K562 (cell line): Measurements from ENCODE around the gene RLN2. TPM values are rescaled to one million over a fixed set of nuclear protein-coding genes. Genes with fewer than 3 reads are reported as not detected.

Source experiments
- ATAC-seq: fragments of 200-7000 bp; cut with Tn5 transposase; 3 replicates; pipeline ENCODE4 v1.9.1; 2020; ENCODE audit warnings: moderate library complexity
- BruUV-seq: library from RNA; stranded (reverse); fragments of 400-500 nt; replicated peaks from 2 replicates; lab custom pipeline; 2021; lab: Mats Ljungman, UMichigan
- CTCF ChIA-PET: fragments of 300-600 bp; formaldehyde crosslinking; extraction: SDS; loops from one replicate; lab custom pipeline; 2021; ENCODE audit warnings: low intra/inter-chr PET ratio; lab: Yijun Ruan, JAX
- POLR2A ChIA-PET: fragments of 300-600, 350-650 bp; sonication (Branson Sonifier 250); formaldehyde crosslinking; extraction: SDS; loops from one replicate; lab custom pipeline; 2021; ENCODE audit warnings: antibody characterized with exemption, inconsistent platforms; lab: Yijun Ruan, JAX
- DNase-seq, 4 experiments: peaks; one replicate each; pipeline versions ENCODE4 v3.0.0 to v3.0.0-alpha.2; 2011 to 2018; ENCODE audit warnings: low spot score in 3 of 4, mixed read lengths in 3 of 4; ENCODE audit errors: extremely low read depth in 1 of 4
- FAIRE-seq: peaks from 2 replicates; lab custom pipeline; 2011; peaks lifted over from hg19 to GRCh38; lab: Jason Lieb, UNC
- H2AFZ ChIP-seq: 2 replicates; pipeline ENCODE4 v1.6.0; 2011; ENCODE audit warnings: low read depth, low read length, control low read depth, inconsistent platforms
- H3K27ac ChIP-seq: fragments of 200-600 bp; 3 replicates; pipeline ENCODE4 v1.8.0; 2011; ENCODE audit warnings: low read depth, mild to moderate bottlenecking, control low read depth, inconsistent platforms, low read length, moderate library complexity, mixed read lengths; ENCODE audit errors: extremely low read depth
- H3K27me3 ChIP-seq, 2 experiments: fragments of 300-600 bp in 1 of 2; 2 replicates in 1 of 2; 3 replicates in 1 of 2; pipeline versions ENCODE4 v1.6.0 to v1.8.0; 2011; ENCODE audit warnings: inconsistent platforms in 2 of 2, low read length in 2 of 2, mild to moderate bottlenecking in 1 of 2, mixed read lengths in 1 of 2, moderate library complexity in 1 of 2; ENCODE audit not compliant: control insufficient read depth in 2 of 2, insufficient read depth in 2 of 2
- H3K36me3 ChIP-seq: fragments of 300-600 bp; 3 replicates; pipeline ENCODE4 v1.8.0; 2011; ENCODE audit warnings: mild to moderate bottlenecking, low read length, inconsistent platforms; ENCODE audit not compliant: control insufficient read depth, insufficient read depth
- H3K4me1 ChIP-seq, 2 experiments: fragments of 200-600 bp in 1 of 2; replicated peaks in 1 of 2; 2 replicates in 1 of 2; 3 replicates in 1 of 2; pipeline versions ENCODE4 v1.5.1 to v1.8.0; 2011; ENCODE audit warnings: inconsistent platforms in 2 of 2, low read length in 2 of 2, mild to moderate bottlenecking in 1 of 2, mixed read lengths in 1 of 2, moderate library complexity in 1 of 2; ENCODE audit not compliant: control insufficient read depth in 2 of 2, insufficient read depth in 2 of 2
- H3K4me2 ChIP-seq: 2 replicates; pipeline ENCODE4 v1.6.1; 2011; ENCODE audit warnings: low read length, control low read depth, inconsistent platforms, mixed read lengths; ENCODE audit not compliant: insufficient read depth
- H3K4me3 ChIP-seq: fragments of 200-600 bp; sonication (generic), shearing (Covaris generic); 2 replicates; pipeline ENCODE4 v1.5.1; 2016; ENCODE audit warnings: control low read depth, inconsistent platforms
- H3K79me2 ChIP-seq: fragments of 200-600 bp; 3 replicates; pipeline ENCODE4 v1.8.0; 2011; ENCODE audit warnings: low read length, inconsistent platforms; ENCODE audit not compliant: control insufficient read depth, insufficient read depth
- H3K9ac ChIP-seq, 2 experiments: 2 replicates each; pipeline versions ENCODE4 v1.6.0 to v1.6.1; 2011; ENCODE audit warnings: low read depth in 2 of 2, low read length in 2 of 2, control low read depth in 1 of 2, inconsistent platforms in 1 of 2, mild to moderate bottlenecking in 1 of 2, mixed read lengths in 1 of 2; ENCODE audit not compliant: insufficient read depth in 1 of 2
- H3K9me1 ChIP-seq: one replicate; pipeline ENCODE4 v1.6.0; 2011; ENCODE audit warnings: inconsistent platforms, mild to moderate bottlenecking, low read length, moderate library complexity; ENCODE audit not compliant: control insufficient read depth, insufficient read depth
- H3K9me3 ChIP-seq: replicated peaks from 2 replicates; pipeline ENCODE4 v1.5.1; 2011; ENCODE audit warnings: low read depth, low read length, inconsistent platforms; ENCODE audit not compliant: control insufficient read depth, insufficient read depth
- H4K20me1 ChIP-seq: replicated peaks from 2 replicates; pipeline ENCODE4 v1.6.1; 2011; ENCODE audit warnings: low read length, inconsistent platforms, mixed read lengths; ENCODE audit not compliant: control insufficient read depth, insufficient read depth
- SIRT6 ChIP-seq: IDR thresholded peaks from one replicate; pipeline ENCODE4 v1.6.1; 2012; ENCODE audit warnings: low read depth, mild to moderate bottlenecking, control low read depth, inconsistent platforms, low read length, moderate library complexity
- ZNF121 ChIP-seq: sonication (generic); formaldehyde crosslinking; conservative IDR thresholded peaks from 2 replicates; pipeline ENCODE4 v1.8.0; 2022; ENCODE audit warnings: missing genetic modification reagents
- ZNF75A ChIP-seq: fragments of 450-650 bp; formaldehyde crosslinking; IDR thresholded peaks from 2 replicates; pipeline ENCODE4 v1.4.0; 2020; ENCODE audit warnings: mild to moderate bottlenecking
- WGBS: fragments of 100-300 bp; shearing (Covaris generic); methylation state at CpG from one replicate; pipeline ENCODE4 v1.1.6; 2016; ENCODE audit warnings: low coverage, mixed read lengths; ENCODE audit not compliant: insufficient coverage; ENCODE audit errors: missing lambda C conversion rate; 5-methylcytosine and 5-hydroxymethylcytosine counted together
- in situ Hi-C: fragments of 300-500 bp; cut with MboI; formaldehyde crosslinking; loops from 4 replicates; pipeline ENCODE4 v1.15.0; 2018; ENCODE audit warnings: inconsistent platforms, mixed read lengths
- intact Hi-C: fragments of 100-400 bp; cut with micrococcal nuclease; formaldehyde crosslinking; loops from 2 replicates; pipeline ENCODE4 v1.14.2; 2022
- polyA plus RNA-seq, 8 experiments: library from polyadenylated mRNA; depleted of rRNA in 4 of 8; stranded (reverse) in 5 of 8; unstranded in 3 of 8; fragments of >200 nt; fragmentation: Nextera tagmentation in 2 of 8; fragmentation: Illumina TruSeq in 1 of 8; extraction: Ambion mirVana in 2 of 8; extraction: Trizol in 1 of 8; gene quantifications; 2 replicates each; pipeline versions ENCODE4 v1.2.1 to v1.2.3, GENCODE V29; 2011 to 2014; ENCODE audit warnings: inconsistent platforms in 1 of 8, missing spikeins in 1 of 8
- total RNA-seq, 7 experiments: library from RNA; depleted of rRNA in 6 of 7; stranded (reverse); fragments of >200 nt in 6 of 7; fragmentation: Illumina TruSeq in 2 of 7; extraction: Trizol in 2 of 7; gene quantifications; 2 replicates each; pipeline versions ENCODE4 v1.2.1 to v1.2.3, GENCODE V29; 2011 to 2021; ENCODE audit warnings: low replicate concordance in 1 of 7
- TF ChIP-seq, protein P1 (sequence below): sonication (generic); formaldehyde crosslinking; IDR thresholded peaks from 2 replicates; pipeline ENCODE4 v1.8.0; 2023; ENCODE audit warnings: missing genetic modification reagents, mild to moderate bottlenecking, borderline replicate concordance

RLN2 gene
- total and polyA plus RNA-seq, 9 of the 15 experiments (the other 6 are each of a cell fraction or from before 2014, with no cell fraction given) = 0.08 to 0.17 TPM; not detected in 7

DNA sequence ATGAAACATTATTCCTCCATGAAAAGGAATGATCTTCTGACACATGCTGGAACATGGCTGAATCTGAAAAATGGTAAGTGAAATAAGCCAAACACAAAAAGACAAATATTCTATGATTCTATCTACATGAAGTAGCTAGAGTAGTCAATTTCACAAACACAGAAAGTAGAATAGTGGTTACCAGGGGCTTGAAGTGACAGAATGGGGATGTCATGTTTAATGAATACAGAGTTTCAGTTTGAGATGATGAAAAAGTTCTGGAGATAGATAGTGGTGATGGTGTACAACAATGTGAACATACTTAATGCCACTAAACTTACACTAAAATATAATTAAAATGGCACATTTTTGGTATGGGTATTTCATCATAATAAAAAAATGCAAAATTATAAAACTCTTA, 18.3 kb downstream of the RLN2 start (continued):
- TF ChIP-seq ZNF75A = no peak

DNA sequence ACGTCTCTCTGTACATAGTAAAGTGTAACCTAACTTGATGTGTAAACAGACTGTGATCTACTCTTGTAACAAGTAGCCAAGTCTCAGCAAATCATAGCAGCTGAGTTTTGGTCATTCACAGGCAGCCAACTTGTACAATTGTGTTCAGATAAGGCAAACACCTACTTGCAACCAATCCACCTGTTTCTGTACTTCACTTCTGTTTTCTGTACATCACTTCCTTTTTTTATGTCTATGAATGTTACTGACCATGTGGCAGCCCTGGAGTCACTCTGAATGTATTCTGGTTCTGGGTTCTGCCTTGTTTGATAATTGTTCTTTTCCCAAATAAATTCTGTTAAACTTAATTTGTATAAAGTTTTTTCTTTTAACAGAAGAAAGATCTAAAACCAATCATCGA, 26.0 kb downstream of the RLN2 start:
- Histone ChIP-seq H3K9me3 (no peaks in the 10 kb centered on the region), H3K27me3 (no peaks in the 10 kb centered on the region), H2AFZ (no peak overlapping the region), H3K4me3 (no peak overlapping the region), H3K9ac (no peak overlapping the region), H4K20me1 (no peaks in the 10 kb centered on the region), H3K27ac (no peak overlapping the region), H3K79me2 (no peaks in the 10 kb centered on the region), H3K4me1 (no peaks in the 10 kb centered on the region), H3K36me3 (no peaks in the 10 kb centered on the region), H3K4me2 (no peak overlapping the region), H3K9me1 (no peaks in the 10 kb centered on the region)
- in situ Hi-C loops (no loop called here), intact Hi-C loops (no loop called here)
- CTCF ChIA-PET = no interaction called here
- POLR2A ChIA-PET = no interaction called here
- BruUV-seq = no TSS peak
- FAIRE-seq = no peak
- ATAC-seq = no peak
- 0% methylated on average over 1 of the region's 2 CpGs for WGBS
- TF ChIP-seq ZNF121 (CRISPR knock-in tag) (no peak), SIRT6 (no peak)
- TF ChIP-seq, protein P1, sequence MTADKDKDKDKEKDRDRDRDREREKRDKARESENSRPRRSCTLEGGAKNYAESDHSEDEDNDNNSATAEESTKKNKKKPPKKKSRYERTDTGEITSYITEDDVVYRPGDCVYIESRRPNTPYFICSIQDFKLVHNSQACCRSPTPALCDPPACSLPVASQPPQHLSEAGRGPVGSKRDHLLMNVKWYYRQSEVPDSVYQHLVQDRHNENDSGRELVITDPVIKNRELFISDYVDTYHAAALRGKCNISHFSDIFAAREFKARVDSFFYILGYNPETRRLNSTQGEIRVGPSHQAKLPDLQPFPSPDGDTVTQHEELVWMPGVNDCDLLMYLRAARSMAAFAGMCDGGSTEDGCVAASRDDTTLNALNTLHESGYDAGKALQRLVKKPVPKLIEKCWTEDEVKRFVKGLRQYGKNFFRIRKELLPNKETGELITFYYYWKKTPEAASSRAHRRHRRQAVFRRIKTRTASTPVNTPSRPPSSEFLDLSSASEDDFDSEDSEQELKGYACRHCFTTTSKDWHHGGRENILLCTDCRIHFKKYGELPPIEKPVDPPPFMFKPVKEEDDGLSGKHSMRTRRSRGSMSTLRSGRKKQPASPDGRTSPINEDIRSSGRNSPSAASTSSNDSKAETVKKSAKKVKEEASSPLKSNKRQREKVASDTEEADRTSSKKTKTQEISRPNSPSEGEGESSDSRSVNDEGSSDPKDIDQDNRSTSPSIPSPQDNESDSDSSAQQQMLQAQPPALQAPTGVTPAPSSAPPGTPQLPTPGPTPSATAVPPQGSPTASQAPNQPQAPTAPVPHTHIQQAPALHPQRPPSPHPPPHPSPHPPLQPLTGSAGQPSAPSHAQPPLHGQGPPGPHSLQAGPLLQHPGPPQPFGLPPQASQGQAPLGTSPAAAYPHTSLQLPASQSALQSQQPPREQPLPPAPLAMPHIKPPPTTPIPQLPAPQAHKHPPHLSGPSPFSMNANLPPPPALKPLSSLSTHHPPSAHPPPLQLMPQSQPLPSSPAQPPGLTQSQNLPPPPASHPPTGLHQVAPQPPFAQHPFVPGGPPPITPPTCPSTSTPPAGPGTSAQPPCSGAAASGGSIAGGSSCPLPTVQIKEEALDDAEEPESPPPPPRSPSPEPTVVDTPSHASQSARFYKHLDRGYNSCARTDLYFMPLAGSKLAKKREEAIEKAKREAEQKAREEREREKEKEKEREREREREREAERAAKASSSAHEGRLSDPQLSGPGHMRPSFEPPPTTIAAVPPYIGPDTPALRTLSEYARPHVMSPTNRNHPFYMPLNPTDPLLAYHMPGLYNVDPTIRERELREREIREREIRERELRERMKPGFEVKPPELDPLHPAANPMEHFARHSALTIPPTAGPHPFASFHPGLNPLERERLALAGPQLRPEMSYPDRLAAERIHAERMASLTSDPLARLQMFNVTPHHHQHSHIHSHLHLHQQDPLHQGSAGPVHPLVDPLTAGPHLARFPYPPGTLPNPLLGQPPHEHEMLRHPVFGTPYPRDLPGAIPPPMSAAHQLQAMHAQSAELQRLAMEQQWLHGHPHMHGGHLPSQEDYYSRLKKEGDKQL (CRISPR knock-in tag) = no peak
- no peak for DNase-seq
